COLO829 (cell line): ENCODE measurements around the gene PILRB.
"Not testable (repeated sequence)": the region's sequence is repeated elsewhere in the genome, so short reads cannot be mapped to it uniquely, and the experiment has no call there.

Source experiments
- DNase-seq: peaks from one replicate; pipeline ENCODE4 v3.0.0; 2012; ENCODE audit warnings: low spot score

The PILRB gene

GRCh38 chr7:100356416-100357068 is 1.4 kb upstream of the PILRB start:
- no peak for DNase-seq

- no peak for DNase-seq
These were observed 771 bp upstream of the PILRB start for GRCh38 chr7:100357131-100357561.

- no peak for DNase-seq
These were observed 918 bp downstream of the PILRB start for GRCh38 chr7:100358857-100359212.

- DNase-seq: no peak
These were observed 2.4 kb downstream of the PILRB start for GRCh38 chr7:100360135-100360854.

GRCh38 chr7:100363098-100363497 is 5.2 kb downstream of the PILRB start:
- DNase-seq: no peak

GRCh38 chr7:100363797-100364196 is 5.9 kb downstream of the PILRB start:
- DNase-seq: not testable (repeated sequence)

GRCh38 chr7:100364480-100364879 is 6.6 kb downstream of the PILRB start:
- DNase-seq: no peak

- not testable (repeated sequence) for DNase-seq
These were observed 8.1 kb downstream of the PILRB start for GRCh38 chr7:100365998-100366367.

GRCh38 chr7:100366411-100367250 is 8.7 kb downstream of the PILRB start:
- DNase-seq: no peak

GRCh38 chr7:100367251-100367620 is 9.3 kb downstream of the PILRB start:
- DNase-seq: no peak

- no peak for DNase-seq
These were observed 10.0 kb downstream of the PILRB start for GRCh38 chr7:100367676-100368613.

GRCh38 chr7:100369105-100369504 is 11.2 kb downstream of the PILRB start:
- no peak for DNase-seq

- no peak for DNase-seq
These were observed 12.4 kb downstream of the PILRB start for GRCh38 chr7:100370303-100370702.

- DNase-seq: no peak
These were observed 12.8 kb downstream of the PILRB start for GRCh38 chr7:100370746-100371145.

- DNase-seq: no peak
These were observed 13.7 kb downstream of the PILRB start for GRCh38 chr7:100371561-100372171.

- DNase-seq: no peak
These were observed 14.3 kb downstream of the PILRB start for GRCh38 chr7:100372256-100372655.

- DNase-seq: no peak
These were observed 14.8 kb downstream of the PILRB start for GRCh38 chr7:100372694-100373093.

- DNase-seq: no peak
These were observed 15.4 kb downstream of the PILRB start, which contains the start of gene PILRA for GRCh38 chr7:100373261-100373831. Gene PILRA (plus strand): TSS chr7:100373487. CDS start chr7:100373657, 170 bp downstream.

- DNase-seq: not testable (repeated sequence)
These were observed 16.1 kb downstream of the PILRB start for GRCh38 chr7:100373870-100374598.

GRCh38 chr7:100374601-100375000 is 16.7 kb downstream of the PILRB start:
- no peak for DNase-seq
